NCI-H187 treated with DMSO at 0.1 percent for 48 hours (cell line): Measurements from ENCODE around the gene ATP8B1.

Source experiments
- DNase-seq: peaks from one replicate; lab custom pipeline; 2025; lab: John Stamatoyannopoulos, UW

ATP8B1 gene

GRCh38 chr18:57618910-57619309 lies 184.2 kb downstream of the ATP8B1 start:
- no peak for DNase-seq

- DNase-seq, result no peak
These were observed 199.2 kb downstream of the ATP8B1 start for GRCh38 chr18:57603871-57604270.
